HG03521 (cell line): ENCODE results near the gene LINGO3.

ENCODE experiments used
- ATAC-seq: cut with Tn5 transposase; IDR thresholded peaks from one replicate; pipeline ENCODE4 v1.9.1; 2021; ENCODE audit warnings: mild to moderate bottlenecking, moderate library complexity; ENCODE audit not compliant: unreplicated experiment

Gene LINGO3

DNA sequence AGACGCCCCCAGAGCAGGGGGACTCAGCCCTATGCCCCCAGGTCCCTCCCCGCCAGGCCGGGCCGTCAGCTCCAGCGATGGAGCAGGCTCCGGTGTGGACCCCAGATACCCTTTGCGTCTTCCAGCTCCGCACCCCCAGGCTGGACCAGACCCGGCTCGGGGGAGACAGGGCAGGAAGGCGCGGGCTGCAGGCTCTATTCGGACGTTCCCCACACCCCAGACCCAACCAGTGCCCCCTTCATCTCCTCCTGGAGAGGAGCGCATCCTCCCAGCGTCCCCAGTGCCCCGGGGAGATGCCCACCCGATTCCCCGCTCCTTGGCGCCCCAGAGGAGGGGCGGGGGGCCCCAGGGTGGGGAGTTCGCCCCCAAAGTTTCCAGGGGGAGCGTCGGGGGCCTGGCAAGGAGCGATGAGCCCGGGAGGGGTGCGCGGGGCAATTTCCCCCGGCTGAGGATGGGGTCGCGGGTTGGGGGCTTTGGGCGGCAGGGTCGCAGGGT lies 389 bp downstream of the LINGO3 start:
- ATAC-seq = no peak

- ATAC-seq = no peak
Observed at GRCh38 chr19:2306971-2307370, 983 bp downstream of the LINGO3 start.

- ATAC-seq = no peak
Observed at GRCh38 chr19:2306281-2306806, 1.6 kb downstream of the LINGO3 start.

GRCh38 chr19:2305452-2306280 lies 2.3 kb downstream of the LINGO3 start:
- no peak for ATAC-seq

DNA sequence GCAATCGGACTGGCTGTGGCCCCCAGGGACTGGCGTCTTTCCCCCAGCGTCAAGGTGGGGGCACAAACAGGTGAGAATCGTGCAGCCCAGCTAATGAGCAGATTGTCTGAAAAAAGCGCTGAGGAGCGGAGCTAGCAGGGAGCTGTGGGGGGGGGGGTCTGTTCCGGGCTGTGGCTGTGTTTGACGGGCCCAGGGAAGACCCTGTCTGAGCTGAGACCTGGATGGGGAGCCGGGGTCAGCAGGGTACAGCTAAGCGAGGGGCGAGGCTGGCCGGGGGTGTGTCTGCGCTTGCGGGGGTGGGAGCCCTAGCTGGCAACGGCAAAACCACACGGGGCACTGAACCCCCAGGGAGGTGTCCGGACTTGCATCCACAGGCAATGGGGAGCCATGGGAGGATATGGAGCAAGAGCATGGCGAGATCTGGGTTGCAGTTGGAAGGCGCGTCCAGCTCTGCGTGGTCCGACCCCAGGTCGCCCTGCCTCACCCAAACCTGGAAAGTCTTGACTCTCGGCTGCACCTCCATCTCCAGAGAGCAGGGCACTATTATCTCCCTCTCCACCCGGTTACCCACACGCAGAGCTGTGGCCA lies 4.6 kb downstream of the LINGO3 start:
- ATAC-seq = no peak

DNA sequence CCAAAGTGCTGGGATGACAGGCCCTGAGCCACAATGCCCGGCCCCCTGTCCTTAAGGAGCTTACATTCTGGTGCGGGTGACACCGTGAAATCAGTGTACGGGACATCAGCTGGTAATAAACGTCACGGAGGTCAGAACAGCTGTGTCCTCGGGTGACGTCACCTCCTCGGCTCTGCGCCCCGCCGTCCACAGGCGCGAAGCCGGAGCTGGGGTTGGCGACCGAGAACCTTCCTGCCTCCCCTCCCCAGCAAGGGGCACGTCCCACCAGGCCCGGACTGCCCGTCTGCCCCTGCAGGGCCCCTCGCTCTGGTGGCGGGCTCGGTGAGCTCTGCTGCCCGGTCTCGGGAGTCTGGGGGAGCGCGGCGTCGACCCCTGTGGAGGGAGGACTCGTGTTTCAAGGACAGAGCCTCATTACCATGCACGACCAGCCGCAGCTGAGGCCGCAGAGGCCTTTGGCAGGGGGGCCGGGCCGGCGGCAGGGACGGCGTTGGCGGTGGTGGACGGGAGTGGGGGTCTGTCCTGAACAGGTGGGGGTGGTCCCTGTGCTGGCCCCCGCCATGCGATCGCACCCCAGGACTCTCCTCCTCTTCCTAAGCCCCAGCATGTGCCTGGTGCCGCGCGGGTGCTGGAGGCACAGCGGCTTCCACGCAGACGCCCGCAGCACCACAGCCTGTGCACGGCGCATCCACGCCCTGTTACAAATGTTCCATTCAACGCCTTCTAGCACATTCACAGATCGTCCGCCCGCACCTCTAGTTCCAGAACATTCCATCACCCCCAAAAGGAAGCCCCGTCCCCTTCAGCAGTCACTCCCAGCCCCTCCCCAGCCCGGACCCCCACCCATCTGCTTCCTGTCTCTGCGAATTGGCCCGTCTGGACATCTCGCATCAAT lies 5.4 kb downstream of the LINGO3 start:
- no peak for ATAC-seq

- no peak for ATAC-seq
Observed at GRCh38 chr19:2300533-2300932, 7.4 kb downstream of the LINGO3 start.

DNA sequence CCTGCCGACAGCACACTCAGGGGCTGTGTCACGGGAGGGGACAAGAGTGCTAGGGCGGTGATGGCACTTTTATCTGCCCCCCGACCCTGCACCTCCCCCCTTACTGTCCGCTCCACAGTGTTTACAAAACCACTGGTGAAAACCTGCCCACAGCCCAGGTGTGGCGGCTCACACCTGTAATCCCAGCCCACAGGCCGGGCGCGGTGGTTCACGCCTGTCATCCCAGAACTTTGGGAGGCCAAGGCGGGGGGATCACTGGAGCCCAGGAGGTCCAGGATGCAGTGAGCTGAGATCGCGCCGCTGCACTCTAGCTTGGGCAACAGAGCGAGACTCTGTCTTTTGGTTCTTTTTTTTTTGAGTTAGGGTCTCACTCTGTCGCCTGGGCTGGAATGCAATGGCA lies 11.8 kb downstream of the LINGO3 start:
- no peak for ATAC-seq

DNA sequence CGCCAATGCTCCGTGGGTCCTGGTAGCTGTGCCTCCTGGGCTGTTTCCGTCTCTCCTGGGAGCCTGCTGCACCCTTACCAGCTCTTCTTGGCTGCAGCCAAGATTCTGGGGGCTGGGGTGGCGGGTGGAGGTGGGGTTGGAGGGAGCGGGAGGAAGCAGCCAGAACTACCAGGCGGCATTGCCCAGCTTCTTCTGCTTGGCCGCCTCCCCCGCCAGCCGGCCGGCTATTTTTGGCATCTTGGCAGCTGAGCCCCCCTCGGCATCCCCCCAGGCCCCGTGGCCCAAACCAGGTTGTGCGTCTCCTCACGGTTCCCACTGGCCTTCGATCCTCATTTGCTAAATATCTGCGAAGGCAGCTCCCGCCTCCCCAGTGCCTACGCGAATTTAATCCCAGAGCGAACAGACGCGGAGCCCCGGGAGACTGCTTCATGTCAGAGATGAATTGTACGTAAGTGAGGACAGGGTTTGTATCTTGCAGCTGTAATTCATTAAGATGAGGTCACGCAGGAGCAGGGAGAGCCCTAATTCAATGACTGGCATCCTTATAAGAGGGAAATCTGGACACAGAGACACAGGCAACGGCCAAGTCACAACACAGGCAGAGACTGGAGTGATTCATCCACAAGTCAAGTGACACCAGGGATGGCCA lies 13.1 kb downstream of the LINGO3 start:
- no peak for ATAC-seq

DNA sequence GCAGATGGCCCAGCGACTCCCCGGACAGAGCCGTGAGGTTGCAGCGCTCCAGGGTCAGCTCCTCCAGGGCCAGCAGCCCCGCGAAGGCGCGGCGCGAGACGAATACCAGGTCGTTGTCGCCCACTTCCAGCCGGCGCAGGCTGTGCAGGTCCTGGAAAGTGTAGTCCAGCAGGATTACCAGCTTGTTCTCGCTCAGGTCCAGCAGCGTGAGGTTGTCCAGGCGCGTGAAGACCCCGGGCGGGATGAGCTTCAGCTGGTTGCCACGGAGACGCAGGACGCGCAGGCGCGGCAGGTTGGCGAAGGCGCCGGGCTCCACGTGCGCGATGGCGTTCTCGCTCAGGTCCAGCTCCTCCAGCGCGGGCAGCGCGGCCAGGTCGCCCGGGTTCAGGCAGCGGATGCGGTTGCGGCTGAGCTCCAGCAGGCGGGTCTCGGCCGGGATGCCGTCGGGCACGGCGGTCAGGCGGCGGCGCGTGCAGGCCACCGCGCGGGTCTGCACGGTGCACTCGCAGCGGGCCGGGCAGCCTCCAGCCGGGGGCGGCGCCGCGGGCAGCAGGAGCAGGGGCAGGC lies 16.7 kb downstream of the LINGO3 start:
- no peak for ATAC-seq

DNA sequence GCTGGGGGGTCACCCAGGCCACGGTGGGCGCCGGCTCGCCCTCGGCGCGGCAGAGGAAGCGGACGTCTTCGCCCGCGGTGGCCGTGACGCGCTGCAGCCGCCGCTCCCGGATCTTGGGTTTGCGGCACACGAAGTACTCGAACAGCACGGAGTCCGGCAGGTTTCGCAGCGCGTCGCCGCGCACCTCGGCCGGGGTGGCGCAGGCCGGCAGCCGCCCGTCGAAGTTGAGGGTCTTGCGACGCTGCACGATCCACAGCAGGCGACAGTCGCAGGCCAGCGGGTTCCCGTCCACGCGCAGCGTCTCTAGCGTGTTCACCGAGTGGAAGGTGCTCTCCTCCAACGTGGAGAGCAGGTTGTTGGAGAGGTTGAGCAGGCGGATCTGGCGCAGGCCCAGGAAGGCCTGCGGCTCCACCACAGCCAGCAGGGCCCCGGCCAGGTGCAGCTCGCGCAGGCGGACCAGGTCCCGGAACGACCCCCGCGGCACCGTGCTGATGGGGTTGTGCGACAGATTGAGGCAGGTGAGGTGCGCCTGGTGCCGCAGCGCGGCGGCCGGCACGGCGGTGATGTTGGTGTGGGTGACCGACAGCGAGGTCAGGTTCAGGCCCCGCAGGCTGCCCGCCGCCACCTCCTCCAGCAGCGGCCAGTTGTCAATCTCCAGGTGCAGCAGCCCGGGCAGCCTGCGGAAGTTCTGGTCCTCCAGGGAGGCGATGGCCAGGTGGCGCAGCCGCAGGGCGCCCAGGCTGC lies 17.3 kb downstream of the LINGO3 start:
- ATAC-seq = no peak

GRCh38 chr19:2289714-2290435 lies 18.1 kb downstream of the LINGO3 start:
- no peak for ATAC-seq

DNA sequence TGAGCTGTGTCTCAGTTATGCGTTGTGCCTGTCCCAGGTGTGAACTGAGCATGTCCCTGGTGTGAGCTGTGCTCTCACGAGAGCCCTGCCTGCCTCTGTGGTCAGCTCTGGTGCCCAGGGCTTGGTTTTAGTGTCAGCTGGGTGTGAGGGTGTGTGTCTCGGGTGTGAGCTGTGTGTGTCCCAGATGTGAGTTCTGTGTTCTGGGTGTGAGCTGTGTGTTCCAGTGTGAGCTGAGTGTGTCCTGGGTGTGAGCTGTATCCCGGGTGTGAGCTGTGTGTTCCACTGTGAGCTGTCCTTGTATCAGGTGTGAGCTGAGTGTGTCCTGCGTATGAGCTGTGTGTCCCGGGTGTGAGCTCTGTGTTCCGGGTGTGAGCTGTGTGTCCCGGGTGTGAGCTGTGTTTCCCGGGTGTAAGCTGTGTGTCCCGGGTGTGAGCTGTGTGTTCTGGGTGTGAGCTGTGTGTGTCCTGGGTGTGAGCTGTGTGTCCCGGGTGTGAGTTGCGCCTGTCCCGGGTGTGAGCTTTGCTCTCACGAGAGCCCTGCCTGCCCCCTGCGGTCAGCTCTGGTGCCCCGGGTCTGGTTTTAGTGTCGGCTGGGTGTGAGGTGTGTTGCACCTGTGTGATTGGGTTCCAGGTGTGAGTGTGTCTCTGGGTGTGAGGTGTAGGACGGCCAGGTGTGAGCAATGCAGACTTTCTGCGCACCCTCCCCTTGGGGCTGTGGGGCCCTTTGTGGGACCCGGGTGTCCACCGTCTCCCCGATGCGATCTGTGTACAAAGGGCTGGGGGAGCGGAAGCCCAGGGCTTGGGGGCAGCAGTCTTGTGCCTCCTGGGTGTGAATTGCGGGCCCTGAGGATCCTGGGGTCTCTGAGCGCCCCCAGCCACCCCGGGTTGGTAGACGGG lies 18.9 kb downstream of the LINGO3 start:
- no peak for ATAC-seq

DNA sequence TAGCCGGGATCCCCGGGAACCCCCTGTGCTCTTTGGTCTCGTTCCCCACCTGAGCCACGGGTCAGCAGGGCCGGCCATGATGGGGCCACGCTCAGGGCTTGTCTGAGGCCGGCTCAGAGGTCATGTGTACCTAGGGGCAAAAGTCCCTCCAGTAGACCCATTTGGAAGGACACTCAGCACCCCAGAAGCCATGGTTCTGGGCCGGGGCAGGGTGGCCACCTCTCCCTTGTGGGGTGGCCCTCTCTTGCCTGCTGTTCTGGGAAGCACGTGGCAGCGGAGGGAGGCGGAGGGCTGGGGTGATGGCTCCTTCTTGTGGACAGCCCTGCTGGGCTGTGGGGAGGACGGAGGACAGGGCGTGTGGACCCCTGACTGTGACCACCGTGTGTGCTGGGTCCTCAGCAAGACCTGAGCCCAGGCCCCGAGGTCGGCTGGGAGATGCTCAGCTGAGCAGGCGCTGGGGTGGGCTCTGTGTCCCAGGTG lies 19.6 kb downstream of the LINGO3 start:
- no peak for ATAC-seq

GRCh38 chr19:2287585-2288337 lies 20.2 kb downstream of the LINGO3 start:
- no peak for ATAC-seq

DNA sequence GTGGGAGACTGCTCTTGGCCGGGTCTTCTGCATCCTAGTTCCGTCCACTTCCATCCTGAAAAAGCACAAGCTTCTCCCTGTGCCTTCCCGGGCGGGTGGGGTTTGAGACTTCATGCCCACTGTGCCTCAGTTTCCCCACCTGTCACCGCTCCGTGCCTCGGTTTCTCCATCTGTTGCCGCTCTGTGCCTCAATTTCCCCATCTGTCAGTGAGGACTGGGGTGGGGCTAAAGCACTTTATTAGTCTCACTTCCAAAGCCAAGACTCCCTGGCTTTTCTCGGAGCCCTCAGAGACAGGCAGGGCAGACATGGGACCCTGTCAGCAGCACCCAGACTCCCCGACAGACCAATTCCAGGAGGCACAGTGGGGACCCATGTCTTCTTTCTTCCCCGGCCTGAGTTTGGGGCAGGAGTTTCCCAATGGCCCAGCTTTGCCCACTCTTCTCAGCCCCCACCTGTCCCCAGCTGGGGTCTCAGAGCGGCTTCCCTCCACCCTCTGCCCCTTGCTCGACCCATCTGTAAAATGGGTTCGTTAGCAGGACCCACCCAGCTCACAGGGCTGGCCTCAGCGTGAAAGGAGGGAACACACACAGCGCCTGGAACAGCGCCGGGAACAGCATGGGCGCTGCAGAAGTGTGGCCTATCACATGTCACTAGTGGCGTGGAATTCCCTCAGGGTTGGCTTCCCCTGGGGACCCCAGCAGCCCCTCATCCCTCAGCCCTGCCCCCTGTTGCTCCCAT lies 21.4 kb downstream of the LINGO3 start:
- no peak for ATAC-seq
